ENCODE measurements around the gene ANTXR1. TPM values are rescaled to one million over a fixed set of nuclear protein-coding genes. Genes with fewer than 3 reads are reported as not detected.

Gene ANTXR1
- polyA plus RNA-seq, 1 donor (not counting 4 experiments of a cell fraction or from before 2014, with no cell fraction given), result 20.4 TPM

DNA sequence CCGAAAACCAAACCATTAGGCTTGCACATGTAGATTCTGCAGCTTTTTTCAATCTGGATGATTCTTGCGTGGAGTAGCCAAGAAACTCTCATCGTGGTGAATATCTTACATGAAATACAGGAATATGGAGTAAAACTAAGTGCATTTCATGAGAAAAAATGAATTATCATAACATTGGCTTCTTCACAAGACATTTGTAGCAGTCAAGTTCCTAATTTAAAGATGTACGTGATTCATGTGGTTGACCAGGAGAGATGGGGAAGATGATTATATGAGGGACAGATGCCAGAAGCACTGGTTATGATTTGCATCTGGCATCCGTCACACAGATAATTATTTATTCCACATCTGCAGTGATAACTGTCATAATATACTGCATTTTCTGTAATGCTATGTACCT is 90.4 kb downstream of the ANTXR1 start:
- Histone ChIP-seq H3K4me2 (ENCODE audit: control insufficient read depth, extremely low read depth, insufficient read depth, low read depth, low read length) (no peak overlapping the region), H3K27ac (ENCODE audit: control insufficient read depth, insufficient read depth, low read length) (no peak overlapping the region), H3K9me3 (ENCODE audit: control insufficient read depth, low read depth, low read length) (no peaks in the 10 kb centered on the region), H3K9ac (ENCODE audit: control insufficient read depth, extremely low read depth, insufficient read depth, low read length) (no peak overlapping the region), H3K27me3 (ENCODE audit: control insufficient read depth, extremely low read depth, insufficient read depth, low read length) (no peaks in the 10 kb centered on the region), H2AFZ (ENCODE audit: control insufficient read depth, low read length) (no peak overlapping the region), H3K4me3 (ENCODE audit: control insufficient read depth in 2 of 3, extremely low read depth in 1 of 3, insufficient read depth in 2 of 3, low read depth in 1 of 3, low read length in 3 of 3) (no peak overlapping the region), H3K79me2 (ENCODE audit: control insufficient read depth, insufficient read depth, low read length) (no peaks in the 10 kb centered on the region), H3K36me3 (ENCODE audit: control insufficient read depth in 2 of 2, extremely low read depth in 1 of 2, insufficient read depth in 2 of 2, low read length in 2 of 2) (peaks cover 4 to 7% of the 10 kb centered on the region in 2 experiments), H3K4me1 (ENCODE audit: control insufficient read depth, extremely low read depth, insufficient read depth, low read length) (no peaks in the 10 kb centered on the region), H4K20me1 (ENCODE audit: control insufficient read depth, extremely low read depth, insufficient read depth, low read length) (no peaks in the 10 kb centered on the region), H3K9me1 (ENCODE audit: control insufficient read depth, extremely low read depth, insufficient read depth, low read length) (no peaks in the 10 kb centered on the region)
- FAIRE-seq (no peak), DNase-seq (ENCODE audit: low read depth, low spot score) (no peak)
- TF ChIP-seq, protein P1, sequence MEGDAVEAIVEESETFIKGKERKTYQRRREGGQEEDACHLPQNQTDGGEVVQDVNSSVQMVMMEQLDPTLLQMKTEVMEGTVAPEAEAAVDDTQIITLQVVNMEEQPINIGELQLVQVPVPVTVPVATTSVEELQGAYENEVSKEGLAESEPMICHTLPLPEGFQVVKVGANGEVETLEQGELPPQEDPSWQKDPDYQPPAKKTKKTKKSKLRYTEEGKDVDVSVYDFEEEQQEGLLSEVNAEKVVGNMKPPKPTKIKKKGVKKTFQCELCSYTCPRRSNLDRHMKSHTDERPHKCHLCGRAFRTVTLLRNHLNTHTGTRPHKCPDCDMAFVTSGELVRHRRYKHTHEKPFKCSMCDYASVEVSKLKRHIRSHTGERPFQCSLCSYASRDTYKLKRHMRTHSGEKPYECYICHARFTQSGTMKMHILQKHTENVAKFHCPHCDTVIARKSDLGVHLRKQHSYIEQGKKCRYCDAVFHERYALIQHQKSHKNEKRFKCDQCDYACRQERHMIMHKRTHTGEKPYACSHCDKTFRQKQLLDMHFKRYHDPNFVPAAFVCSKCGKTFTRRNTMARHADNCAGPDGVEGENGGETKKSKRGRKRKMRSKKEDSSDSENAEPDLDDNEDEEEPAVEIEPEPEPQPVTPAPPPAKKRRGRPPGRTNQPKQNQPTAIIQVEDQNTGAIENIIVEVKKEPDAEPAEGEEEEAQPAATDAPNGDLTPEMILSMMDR (optimal IDR thresholded peaks at IDR 0.05 in 1 of 3, IDR thresholded peaks at IDR 0.05 in 1 of 3, conservative IDR thresholded peaks at IDR 0.05 in 1 of 3; ENCODE audit: extremely low read depth in 1 of 3, insufficient read depth in 2 of 3, low read length in 3 of 3), result no peak
- no peak for TF ChIP-seq EZH2 (IDR thresholded peaks at IDR 0.05; ENCODE audit: low read length)
- dilution Hi-C loops (cut with MboI; ENCODE audit: extremely low pct_ligation_motif_present, low sequenced_read_pairs), result no loop called here

DNA sequence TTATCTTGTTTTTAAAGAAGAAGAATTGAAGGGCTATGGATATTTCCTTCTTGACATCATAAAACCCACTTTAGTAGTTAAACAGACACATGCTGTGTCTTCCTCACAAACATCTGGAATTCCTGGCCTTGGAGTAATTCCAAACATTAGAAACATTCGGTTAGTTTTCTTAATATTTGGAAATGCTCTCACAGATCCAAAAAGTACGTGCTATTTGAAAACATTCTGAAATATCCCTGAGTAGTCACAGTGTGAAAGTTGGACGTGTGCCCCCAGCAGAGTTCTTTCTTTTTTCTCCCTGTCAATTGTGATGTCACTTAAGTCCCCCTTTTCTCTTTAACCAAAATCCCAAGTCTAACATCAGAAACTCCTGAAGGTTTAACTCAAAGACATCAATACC is 91.3 kb downstream of the ANTXR1 start:
- Histone ChIP-seq H3K4me1 (ENCODE audit: control insufficient read depth, extremely low read depth, insufficient read depth, low read length) (no peaks in the 10 kb centered on the region), H2AFZ (ENCODE audit: control insufficient read depth, low read length) (no peak overlapping the region), H3K79me2 (ENCODE audit: control insufficient read depth, insufficient read depth, low read length) (no peaks in the 10 kb centered on the region), H3K27ac (ENCODE audit: control insufficient read depth, insufficient read depth, low read length) (no peak overlapping the region), H3K4me2 (ENCODE audit: control insufficient read depth, extremely low read depth, insufficient read depth, low read depth, low read length) (no peak overlapping the region), H4K20me1 (ENCODE audit: control insufficient read depth, extremely low read depth, insufficient read depth, low read length) (no peaks in the 10 kb centered on the region), H3K4me3 (ENCODE audit: control insufficient read depth in 2 of 3, extremely low read depth in 1 of 3, insufficient read depth in 2 of 3, low read depth in 1 of 3, low read length in 3 of 3) (no peak overlapping the region), H3K9me3 (ENCODE audit: control insufficient read depth, low read depth, low read length) (no peaks in the 10 kb centered on the region), H3K9me1 (ENCODE audit: control insufficient read depth, extremely low read depth, insufficient read depth, low read length) (no peaks in the 10 kb centered on the region), H3K27me3 (ENCODE audit: control insufficient read depth, extremely low read depth, insufficient read depth, low read length) (no peaks in the 10 kb centered on the region), H3K36me3 (ENCODE audit: control insufficient read depth in 2 of 2, extremely low read depth in 1 of 2, insufficient read depth in 2 of 2, low read length in 2 of 2) (peaks cover 4 to 7% of the 10 kb centered on the region in 2 experiments), H3K9ac (ENCODE audit: control insufficient read depth, extremely low read depth, insufficient read depth, low read length) (no peak overlapping the region)
- FAIRE-seq (no peak), DNase-seq (ENCODE audit: low read depth, low spot score) (no peak)
- dilution Hi-C loops (cut with MboI; ENCODE audit: extremely low pct_ligation_motif_present, low sequenced_read_pairs), result no loop called here
- TF ChIP-seq, protein P1 (optimal IDR thresholded peaks at IDR 0.05 in 1 of 3, IDR thresholded peaks at IDR 0.05 in 1 of 3, conservative IDR thresholded peaks at IDR 0.05 in 1 of 3; ENCODE audit: extremely low read depth in 1 of 3, insufficient read depth in 2 of 3, low read length in 3 of 3), result no peak
- no peak for TF ChIP-seq EZH2 (IDR thresholded peaks at IDR 0.05; ENCODE audit: low read length)

All from keratinocyte (primary cell).